ENCODE results near the gene CLTCL1. TPM values are rescaled to one million over a fixed set of nuclear protein-coding genes. Genes with fewer than 3 reads are reported as not detected.

The CLTCL1 gene
- total and polyA plus RNA-seq, 12 donors = 13.0 to 62.8 (median 21.8) TPM

DNA sequence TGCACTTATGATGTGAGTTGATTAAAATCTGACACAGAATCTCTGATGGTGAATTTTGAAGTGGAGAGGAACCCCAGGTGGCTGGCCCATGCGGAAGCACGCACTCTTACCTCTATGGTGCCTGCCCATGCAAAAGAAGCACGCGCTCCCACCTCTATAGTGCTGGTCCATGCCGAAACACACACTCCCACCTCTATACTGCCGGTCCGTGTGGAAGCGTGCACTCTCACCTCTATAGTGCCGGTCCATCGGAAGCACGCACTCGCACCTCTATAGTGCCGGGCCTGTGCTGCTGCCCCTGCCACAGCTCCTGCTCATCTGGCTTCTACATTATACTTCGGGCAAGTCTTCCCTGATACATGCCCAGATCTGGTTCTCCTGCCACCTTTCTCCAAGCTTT is 76.2 kb downstream of the CLTCL1 start:
- H3K27me3 ChIP-seq = no peaks in the 10 kb centered on the region
- DNase-seq = no peak
- intact Hi-C loops (cut with DNase I) = no loop called here
- TF ChIP-seq, protein P1, sequence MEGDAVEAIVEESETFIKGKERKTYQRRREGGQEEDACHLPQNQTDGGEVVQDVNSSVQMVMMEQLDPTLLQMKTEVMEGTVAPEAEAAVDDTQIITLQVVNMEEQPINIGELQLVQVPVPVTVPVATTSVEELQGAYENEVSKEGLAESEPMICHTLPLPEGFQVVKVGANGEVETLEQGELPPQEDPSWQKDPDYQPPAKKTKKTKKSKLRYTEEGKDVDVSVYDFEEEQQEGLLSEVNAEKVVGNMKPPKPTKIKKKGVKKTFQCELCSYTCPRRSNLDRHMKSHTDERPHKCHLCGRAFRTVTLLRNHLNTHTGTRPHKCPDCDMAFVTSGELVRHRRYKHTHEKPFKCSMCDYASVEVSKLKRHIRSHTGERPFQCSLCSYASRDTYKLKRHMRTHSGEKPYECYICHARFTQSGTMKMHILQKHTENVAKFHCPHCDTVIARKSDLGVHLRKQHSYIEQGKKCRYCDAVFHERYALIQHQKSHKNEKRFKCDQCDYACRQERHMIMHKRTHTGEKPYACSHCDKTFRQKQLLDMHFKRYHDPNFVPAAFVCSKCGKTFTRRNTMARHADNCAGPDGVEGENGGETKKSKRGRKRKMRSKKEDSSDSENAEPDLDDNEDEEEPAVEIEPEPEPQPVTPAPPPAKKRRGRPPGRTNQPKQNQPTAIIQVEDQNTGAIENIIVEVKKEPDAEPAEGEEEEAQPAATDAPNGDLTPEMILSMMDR (IDR thresholded peaks at IDR 0.05) = no peak
- no peak for TF ChIP-seq POLR2A (IDR thresholded peaks at IDR 0.05)
- no peaks in the 10 kb centered on the region for H3K9me3 ChIP-seq (replicated peaks in 1 of 3)
- no peak overlapping the region for H3K4me3 ChIP-seq
- no peak overlapping the region for H3K27ac ChIP-seq
- peaks cover 0 to 4% of the 10 kb centered on the region in 2 donors for H3K4me1 ChIP-seq (replicated peaks in 1 of 2)
- H3K36me3 ChIP-seq (replicated peaks in 1 of 2) = peaks cover 0 to 11% of the 10 kb centered on the region in 2 donors
- WGBS, 4 donors = 91 to 97% (median 94%) methylated on average over 14 of the region's 14 CpGs

DNA sequence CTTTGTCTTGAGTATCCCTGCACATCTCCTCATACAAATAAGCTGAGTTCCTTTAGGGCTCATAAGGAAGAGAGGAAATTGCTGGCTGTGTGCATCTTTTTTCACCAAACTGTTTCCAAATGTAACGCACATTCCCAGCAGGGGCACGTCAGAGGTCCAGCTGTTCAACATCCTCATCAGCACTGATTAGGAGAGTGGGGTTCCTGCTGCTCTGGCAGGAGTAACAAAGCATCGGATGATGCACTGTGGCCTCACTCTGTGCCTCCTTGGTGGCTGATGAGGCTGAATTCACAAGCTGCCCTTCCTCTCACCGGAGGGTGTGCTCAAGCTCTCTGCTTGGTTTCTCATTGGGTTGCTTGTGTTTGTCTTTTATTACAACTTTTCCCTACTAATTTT is 77.4 kb downstream of the CLTCL1 start:
- Histone ChIP-seq H3K4me3 (no peak overlapping the region), H3K4me1 (replicated peaks in 1 of 2) (peaks cover 0 to 4% of the 10 kb centered on the region in 2 donors), H3K36me3 (replicated peaks in 1 of 2) (peaks cover 0 to 21% of the 10 kb centered on the region in 2 donors), H3K27ac (no peak overlapping the region), H3K27me3 (no peaks in the 10 kb centered on the region), H3K9me3 (replicated peaks in 1 of 3) (no peaks in the 10 kb centered on the region)
- WGBS, 4 donors = 76 to 85% (median 80%) methylated on average over 4 of the region's 4 CpGs
- TF ChIP-seq POLR2A (IDR thresholded peaks at IDR 0.05) = no peak
- TF ChIP-seq, protein P1 (IDR thresholded peaks at IDR 0.05) = no peak
- intact Hi-C loops (cut with DNase I) = no loop called here
- no peak for DNase-seq

DNA sequence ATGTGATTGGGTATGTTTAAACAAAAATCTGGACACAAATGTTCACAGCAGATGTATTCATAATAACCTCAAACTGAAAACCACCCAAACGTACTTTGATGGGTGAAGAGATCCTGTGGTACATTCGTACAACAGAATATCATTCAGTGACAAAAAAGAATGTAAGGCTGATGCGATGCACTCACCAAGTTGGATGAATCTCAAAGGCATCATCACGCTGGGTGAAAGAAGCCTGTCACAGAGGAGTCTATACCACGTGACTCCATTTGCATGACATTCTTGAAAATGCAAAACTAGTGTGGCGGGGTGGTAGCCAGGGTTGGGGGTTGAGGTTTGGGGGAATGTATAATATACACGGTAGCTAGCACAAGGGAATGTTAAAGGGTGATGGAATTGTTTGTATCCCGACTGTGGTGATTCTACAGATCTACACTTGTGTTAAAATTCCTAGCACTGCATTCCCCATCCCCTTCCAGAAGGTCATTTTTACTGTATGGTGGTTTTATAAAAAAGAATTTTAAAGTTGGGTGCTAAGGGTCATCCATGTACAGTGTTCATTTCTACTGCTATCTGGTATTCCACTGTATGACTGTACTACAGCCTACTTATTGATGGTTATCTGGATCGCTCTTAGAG is 78.0 kb downstream of the CLTCL1 start:
- intact Hi-C loops (cut with DNase I) = no loop called here
- Histone ChIP-seq H3K4me1 (replicated peaks in 1 of 2) (peaks cover 0 to 4% of the 10 kb centered on the region in 2 donors), H3K27me3 (no peaks in the 10 kb centered on the region), H3K4me3 (no peak overlapping the region), H3K9me3 (replicated peaks in 1 of 3) (no peaks in the 10 kb centered on the region), H3K27ac (no peak overlapping the region), H3K36me3 (replicated peaks in 1 of 2) (peaks cover 0 to 26% of the 10 kb centered on the region in 2 donors)
- 83 to 91% (median 87%) methylated on average over 9 of the region's 9 CpGs for WGBS, 4 donors
- DNase-seq = no peak
- TF ChIP-seq, protein P1 (IDR thresholded peaks at IDR 0.05) = no peak
- no peak for TF ChIP-seq POLR2A (IDR thresholded peaks at IDR 0.05)

DNA sequence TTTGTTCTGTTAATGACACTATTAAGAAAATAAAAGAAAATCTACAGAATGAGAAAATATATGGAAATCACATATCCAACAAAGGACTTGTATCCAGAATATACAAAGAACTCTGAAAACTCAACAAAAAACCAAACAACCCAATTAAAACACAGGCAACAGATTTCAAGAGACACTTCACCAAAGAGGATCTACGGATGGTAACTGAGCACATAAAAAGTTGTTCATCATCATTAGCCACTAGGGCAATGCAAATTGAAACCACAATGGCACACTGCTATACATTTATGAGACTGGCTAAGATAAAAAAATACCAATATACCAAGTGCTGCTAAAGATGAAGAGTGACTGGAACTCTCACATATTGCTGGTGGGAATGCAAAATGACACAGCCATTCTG is 78.5 kb downstream of the CLTCL1 start:
- intact Hi-C loops (cut with DNase I) = no loop called here
- Histone ChIP-seq H3K4me1 (replicated peaks in 1 of 2) (peaks cover 0 to under 1% of the 10 kb centered on the region in 2 donors), H3K4me3 (no peak overlapping the region), H3K36me3 (replicated peaks in 1 of 2) (peaks cover 0 to 28% of the 10 kb centered on the region in 2 donors), H3K27me3 (no peaks in the 10 kb centered on the region), H3K9me3 (replicated peaks in 1 of 3) (no peaks in the 10 kb centered on the region), H3K27ac (no peak overlapping the region)
- DNase-seq = no peak
- TF ChIP-seq POLR2A (IDR thresholded peaks at IDR 0.05) = no peak
- TF ChIP-seq, protein P1 (IDR thresholded peaks at IDR 0.05) = no peak
- 70 to 93% (median 91%) methylated on average over 1 of the region's 1 CpG for WGBS, 4 donors
